ENCODE measurements around the gene BAAT. TPM values are rescaled to one million over a fixed set of nuclear protein-coding genes. Genes with fewer than 3 reads are reported as not detected.

BAAT gene
- total RNA-seq, 2 donors from 2014 or later = not detected

DNA sequence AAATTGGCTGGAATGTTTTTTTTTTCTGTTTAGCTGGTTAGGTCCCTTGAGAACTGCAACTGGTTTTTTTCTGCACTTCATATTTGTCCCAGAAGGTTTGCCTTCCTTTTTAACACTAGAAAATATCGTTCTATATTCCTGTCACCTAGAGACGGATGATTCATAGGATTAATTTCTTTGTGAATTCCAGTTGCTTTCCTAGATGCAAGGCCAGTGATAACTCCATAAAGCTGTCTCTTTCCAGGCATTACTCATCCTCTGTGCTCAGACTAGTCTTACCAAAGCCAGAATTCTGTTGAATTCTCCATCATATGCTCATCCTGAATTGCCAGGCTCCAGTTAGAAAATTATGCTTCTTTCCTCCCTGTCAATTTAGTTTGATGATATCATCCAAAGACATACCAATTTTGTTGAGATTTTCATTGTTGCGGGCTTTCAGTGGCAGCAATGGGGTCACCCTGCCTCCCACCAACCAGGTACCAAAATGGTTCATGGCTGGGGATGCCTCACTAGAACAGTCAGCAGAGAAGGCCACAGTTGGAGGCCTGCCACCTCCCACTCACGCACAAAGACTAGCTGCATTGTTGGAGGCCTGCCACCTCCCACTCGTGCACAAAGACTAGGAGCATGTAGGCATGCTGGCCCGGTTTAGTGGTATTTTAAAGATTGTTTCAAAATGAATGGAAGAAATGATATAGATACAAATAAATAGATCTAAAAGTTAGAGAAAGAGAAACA lies 8.5 kb downstream of the BAAT start:
- peaks cover 0 to 9% of the 10 kb centered on the region in 2 donors for H3K9me3 Mint-ChIP-seq
- peaks cover 0 to 11% of the 10 kb centered on the region in 2 donors for H3K36me3 Mint-ChIP-seq
- no peak for ATAC-seq
- DNase-seq (ENCODE audit: low spot score in 2 of 2) = no peak
- H3K27ac Mint-ChIP-seq = no peak overlapping the region

DNA sequence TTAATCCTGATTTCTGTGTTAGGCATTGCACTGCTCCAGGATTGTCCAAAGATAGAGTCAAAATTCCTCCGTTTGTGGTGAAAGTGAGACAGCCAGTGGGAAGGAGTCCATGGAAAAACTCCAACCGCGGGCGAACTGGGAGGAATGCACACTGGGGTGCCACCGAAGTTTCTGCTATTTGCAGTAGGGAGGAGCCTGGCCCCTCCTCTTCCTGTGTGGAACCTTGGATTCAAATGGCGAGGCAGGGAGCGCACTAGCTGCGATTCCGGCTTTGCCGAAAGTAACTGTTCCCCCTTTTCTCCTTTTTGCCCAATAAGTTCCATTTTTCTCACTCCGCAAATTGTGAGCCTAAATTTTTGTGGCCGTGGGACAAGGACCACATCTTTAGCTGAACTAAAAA lies 9.3 kb downstream of the BAAT start:
- no peak for ATAC-seq
- DNase-seq (ENCODE audit: low spot score in 2 of 2) = no peak
- Mint-ChIP-seq H3K9me3 (peaks cover 0 to 9% of the 10 kb centered on the region in 2 donors), H3K36me3 (peaks cover 0 to 11% of the 10 kb centered on the region in 2 donors), H3K27ac (no peak overlapping the region)

DNA sequence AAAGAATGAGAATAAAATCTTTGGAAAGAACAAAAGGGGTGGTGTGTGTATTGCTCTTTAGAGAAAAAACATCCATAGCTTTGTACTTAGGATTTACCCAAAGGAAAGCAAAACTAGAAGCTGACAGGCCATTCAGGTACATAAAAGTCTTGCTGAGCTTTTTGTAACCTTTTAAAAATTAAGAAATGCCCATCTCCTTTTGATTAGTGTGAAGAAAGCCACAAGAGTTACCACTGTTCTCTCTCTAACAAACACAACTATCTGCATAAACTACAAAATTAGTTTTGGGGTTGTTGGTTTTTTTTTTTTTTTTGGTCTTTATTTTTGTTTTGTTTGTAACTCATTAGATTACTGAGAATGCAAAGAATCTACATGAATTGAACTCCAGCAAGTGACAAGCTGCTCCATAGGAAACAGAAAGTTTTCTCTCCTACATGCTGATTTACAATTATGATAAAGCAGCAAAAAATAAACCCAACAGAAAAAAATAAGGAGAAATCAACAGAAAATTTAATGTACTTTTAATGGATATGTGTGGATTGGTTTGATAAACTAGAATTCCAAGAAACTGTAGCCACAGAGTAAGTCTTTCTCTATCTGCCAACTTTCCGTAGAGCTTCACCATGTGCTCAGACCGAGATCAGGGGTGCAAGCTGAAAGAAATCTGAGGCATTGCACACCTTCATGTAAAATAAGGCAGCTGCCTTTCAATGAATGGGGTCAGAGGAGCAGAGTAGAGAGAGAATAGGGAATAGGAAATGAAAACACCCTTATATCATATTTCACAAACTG lies 12.3 kb downstream of the BAAT start:
- ATAC-seq = no peak
- Mint-ChIP-seq H3K36me3 (peaks cover 0 to under 1% of the 10 kb centered on the region in 2 donors), H3K27ac (no peak overlapping the region), H3K9me3 (peaks cover 0 to 9% of the 10 kb centered on the region in 2 donors)
- no peak for DNase-seq (ENCODE audit: low spot score in 2 of 2)

DNA sequence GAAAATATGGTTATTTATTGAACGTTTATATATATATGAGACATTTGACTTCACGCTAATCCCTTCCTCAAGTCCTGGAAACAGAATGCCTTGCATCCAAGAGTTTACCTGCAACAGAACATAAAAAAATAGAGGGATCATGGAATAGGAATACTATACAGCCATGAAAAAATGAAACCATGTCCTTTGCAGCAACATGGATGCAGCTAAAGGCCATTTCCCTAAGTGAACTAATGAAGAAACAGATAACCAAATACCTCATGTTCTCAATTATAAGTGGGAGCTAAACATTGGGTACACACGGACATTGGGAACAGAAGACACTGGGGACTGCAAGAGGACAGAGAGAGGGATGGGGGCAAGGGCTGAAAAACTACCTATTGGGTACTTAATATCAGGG lies 13.0 kb downstream of the BAAT start:
- H3K27ac Mint-ChIP-seq = no peak overlapping the region
- H3K36me3 Mint-ChIP-seq = no peaks in the 10 kb centered on the region
- DNase-seq (ENCODE audit: low spot score in 2 of 2) (no peak), ATAC-seq (no peak)
- H3K9me3 Mint-ChIP-seq = peaks cover 0 to 9% of the 10 kb centered on the region in 2 donors

DNA sequence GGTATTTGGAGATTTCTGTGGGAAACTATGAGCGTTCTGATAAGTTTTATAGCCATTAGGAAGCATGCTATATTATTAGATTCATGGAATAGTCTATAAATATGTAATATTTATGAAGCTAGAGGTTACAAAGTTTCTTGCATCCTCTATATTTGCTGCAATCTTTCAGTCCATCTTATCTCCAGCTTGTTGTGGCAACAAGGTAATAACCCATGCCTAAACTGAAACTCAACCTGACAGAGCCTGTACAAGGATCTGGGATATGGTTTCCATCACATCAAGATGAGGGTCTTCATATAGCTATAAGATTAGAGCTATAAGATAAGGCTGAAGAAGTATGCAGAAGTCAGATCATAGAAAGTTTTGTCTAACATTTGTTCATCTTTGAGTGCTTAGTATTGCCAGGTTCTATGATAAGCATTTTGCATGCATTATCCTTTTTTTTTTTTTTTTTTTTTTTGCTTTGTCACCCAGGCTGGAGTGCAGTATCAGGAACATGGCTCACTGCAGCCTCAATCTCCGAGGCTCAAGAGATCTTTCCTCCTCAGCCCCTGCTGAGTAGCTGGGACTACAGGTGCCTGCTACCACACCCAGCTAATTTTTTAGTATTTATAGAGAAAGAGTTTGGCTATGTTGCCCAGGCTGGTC lies 14.8 kb downstream of the BAAT start:
- H3K27ac Mint-ChIP-seq = no peak overlapping the region
- peaks cover 0 to 5% of the 10 kb centered on the region in 2 donors for H3K9me3 Mint-ChIP-seq
- ATAC-seq (no peak), DNase-seq (ENCODE audit: low spot score in 2 of 2) (no peak)
- no peaks in the 10 kb centered on the region for H3K36me3 Mint-ChIP-seq

DNA sequence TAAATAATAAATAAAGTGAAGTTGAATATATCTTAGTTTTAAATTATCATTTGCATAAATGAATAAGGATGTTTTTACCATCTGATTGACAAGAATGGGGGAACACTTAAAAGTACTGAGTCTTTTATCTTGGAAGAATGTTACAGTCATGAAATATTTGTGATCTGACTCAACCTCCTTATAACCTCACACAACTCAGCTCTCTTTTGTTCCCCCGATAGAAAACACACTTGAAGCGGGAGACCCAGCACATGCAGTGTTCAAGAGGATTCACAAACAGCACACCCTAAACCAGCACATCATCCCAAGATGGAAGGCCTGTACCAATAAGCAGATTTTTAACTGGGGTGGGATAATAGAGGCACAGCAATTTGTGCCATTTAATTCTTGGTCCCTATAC lies 15.5 kb downstream of the BAAT start:
- no peak for DNase-seq (ENCODE audit: low spot score in 2 of 2)
- H3K9me3 Mint-ChIP-seq = peaks cover 0 to 5% of the 10 kb centered on the region in 2 donors
- ATAC-seq = no peak
- no peaks in the 10 kb centered on the region for H3K36me3 Mint-ChIP-seq
- no peak overlapping the region for H3K27ac Mint-ChIP-seq

DNA sequence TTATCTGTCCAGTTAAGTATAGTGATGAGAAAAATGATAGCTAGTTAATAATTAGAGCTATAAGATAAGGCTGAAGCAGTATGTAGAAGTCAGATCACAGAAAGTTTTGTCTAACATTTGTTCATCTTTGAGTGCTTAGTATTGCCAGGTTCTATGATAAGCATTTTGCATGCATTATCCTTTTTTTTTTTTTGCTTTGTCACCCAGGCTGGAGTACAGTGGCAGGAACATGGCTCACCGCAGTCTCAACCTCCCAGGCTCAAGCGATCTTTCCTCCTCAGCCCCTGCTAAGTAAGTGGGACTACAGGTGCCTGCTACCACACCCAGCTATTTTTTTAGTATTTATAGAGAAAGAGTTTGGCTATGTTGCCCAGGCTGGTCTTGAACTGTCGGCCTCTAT lies 17.5 kb downstream of the BAAT start:
- DNase-seq (ENCODE audit: low spot score in 2 of 2) (no peak), ATAC-seq (no peak)
- peaks cover 0 to 5% of the 10 kb centered on the region in 2 donors for H3K9me3 Mint-ChIP-seq
- H3K36me3 Mint-ChIP-seq = no peaks in the 10 kb centered on the region
- H3K27ac Mint-ChIP-seq = no peak overlapping the region

DNA sequence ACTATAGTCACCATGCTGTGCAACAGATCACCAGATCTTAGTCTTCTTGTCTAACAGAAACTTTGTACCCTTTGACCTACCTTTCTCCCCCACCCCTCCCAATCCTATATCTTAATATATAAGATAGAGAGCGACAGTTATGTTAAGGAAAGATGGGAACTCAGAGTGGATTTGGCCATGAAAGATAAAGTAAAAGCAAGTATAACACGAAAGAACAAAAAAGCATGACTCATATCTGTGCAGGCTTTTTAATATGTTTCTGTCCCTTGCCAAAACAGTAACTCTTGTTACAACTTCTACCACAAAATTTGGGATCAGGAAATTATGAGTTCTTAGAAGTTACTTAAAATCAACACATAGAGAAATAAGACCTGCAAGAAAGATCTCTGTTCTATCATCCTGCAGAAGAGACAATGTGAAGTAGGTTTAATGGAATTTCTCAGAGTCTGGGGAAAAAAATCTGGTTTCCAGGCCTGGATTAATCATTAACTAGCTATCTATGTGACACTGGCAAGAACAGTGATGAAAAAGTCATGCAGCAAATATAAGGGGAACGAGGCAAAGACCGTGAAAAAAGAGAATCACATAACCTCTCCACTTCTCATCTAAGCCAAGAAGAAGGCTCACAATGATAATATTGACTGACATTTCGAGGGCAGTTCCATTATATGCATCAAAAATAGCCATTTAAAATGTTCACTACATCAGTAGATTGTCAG lies 18.6 kb downstream of the BAAT start:
- ATAC-seq (no peak), DNase-seq (ENCODE audit: low spot score in 2 of 2) (no peak)
- Mint-ChIP-seq H3K9me3 (no peaks in the 10 kb centered on the region), H3K36me3 (no peaks in the 10 kb centered on the region), H3K27ac (no peak overlapping the region)

DNA sequence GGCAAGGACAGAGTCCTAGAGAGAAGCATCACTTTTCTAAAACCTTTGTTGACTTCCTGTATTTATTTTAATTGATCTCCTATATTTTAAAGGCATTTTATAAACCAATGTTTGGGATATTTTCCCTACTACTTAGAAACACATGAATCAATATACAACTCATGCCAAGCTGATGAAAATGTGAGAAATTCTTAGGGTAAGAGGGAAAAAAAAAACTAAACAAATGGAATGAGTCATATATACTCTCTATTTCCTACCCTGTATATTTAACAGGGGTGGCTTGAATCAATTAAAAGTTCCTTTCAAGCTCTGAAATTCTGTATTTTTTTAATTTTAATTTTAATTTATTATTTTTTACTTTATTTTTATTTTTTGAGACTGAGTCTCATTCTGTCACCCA lies 19.6 kb downstream of the BAAT start:
- ATAC-seq (no peak), DNase-seq (ENCODE audit: low spot score in 2 of 2) (no peak)
- no peaks in the 10 kb centered on the region for H3K36me3 Mint-ChIP-seq
- no peaks in the 10 kb centered on the region for H3K9me3 Mint-ChIP-seq
- no peak overlapping the region for H3K27ac Mint-ChIP-seq

DNA sequence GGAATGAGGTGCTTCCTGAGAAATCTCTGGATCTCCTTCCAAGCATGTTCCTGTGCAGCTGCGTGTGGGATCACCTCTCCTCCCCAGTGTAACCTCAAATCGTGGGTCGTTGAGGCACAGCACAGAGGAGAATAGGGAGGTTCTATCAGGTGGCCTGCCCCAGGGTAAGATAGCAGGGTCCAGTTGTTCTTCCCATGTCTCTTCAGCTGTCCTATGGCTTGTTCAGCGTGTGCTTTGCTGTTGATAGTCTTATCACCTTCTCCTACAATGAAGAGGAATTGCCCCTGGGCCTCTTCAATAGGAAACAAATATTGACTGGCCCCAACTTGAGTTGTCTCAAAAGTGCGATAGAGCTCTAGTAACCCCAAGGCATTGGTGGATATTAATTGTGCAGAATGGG lies 22.4 kb downstream of the BAAT start:
- ATAC-seq (no peak), DNase-seq (ENCODE audit: low spot score in 2 of 2) (no peak)
- no peaks in the 10 kb centered on the region for H3K36me3 Mint-ChIP-seq
- H3K27ac Mint-ChIP-seq = no peak overlapping the region
- H3K9me3 Mint-ChIP-seq = no peaks in the 10 kb centered on the region

DNA sequence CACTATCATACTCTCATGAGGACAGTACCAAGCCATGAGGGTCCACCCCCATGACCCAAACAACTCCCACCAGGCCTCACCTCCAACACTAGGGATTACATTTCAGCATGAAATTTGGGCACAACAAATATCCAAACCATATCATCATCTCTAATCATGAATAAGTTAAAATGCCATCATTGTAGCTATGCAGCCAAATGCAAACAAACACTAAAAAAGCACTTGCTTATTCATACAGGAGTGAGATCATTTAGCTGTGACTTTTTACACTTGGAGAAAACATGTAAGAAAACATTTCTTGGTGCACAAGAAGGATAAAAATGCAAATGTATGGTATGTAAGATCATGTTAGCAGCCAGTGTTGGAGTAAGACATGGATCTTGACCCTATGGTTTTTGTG lies 24.2 kb downstream of the BAAT start:
- ATAC-seq = no peak
- no peaks in the 10 kb centered on the region for H3K36me3 Mint-ChIP-seq
- H3K27ac Mint-ChIP-seq = no peak overlapping the region
- DNase-seq (ENCODE audit: low spot score in 2 of 2) = no peak
- no peaks in the 10 kb centered on the region for H3K9me3 Mint-ChIP-seq

DNA sequence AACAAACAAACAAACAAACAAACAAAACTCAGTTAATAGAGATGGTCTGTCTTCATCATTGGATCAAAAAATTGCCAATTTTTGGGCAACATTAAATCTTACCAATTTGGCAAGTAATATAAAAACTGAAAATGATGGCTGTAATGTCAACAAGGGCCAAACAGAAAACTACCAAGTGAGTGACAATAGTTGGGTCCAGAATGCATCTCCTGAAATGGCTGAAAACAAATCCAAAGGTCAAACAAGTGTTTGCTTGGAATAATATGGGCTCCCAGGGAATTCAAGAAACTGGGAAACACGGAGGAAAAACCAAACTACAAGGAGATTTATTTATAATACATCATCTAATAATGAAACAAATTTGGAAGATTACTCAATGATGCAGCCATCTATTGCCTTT lies 25.1 kb downstream of the BAAT start:
- ATAC-seq = no peak
- no peak for DNase-seq (ENCODE audit: low spot score in 2 of 2)
- no peaks in the 10 kb centered on the region for H3K9me3 Mint-ChIP-seq
- H3K27ac Mint-ChIP-seq = no peak overlapping the region
- H3K36me3 Mint-ChIP-seq = no peaks in the 10 kb centered on the region

DNA sequence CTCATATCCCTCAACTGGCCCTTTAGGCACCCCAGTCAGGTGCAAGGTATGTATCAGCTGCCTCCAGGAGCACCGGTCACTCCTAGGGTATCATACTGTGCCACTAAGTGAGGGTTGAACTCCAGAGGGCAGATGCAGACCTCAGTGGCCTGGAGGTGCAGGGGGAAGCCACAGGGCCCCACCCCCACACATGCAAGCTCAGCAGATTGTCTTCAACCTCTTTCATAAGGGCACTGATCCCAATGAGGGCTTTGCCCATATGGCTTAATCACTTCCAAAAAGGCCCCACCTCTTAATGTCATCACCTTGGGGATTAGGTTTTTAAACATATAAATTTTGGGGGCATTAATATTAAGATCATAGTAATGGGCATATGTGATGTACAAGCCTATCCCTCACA lies 28.2 kb downstream of the BAAT start:
- Mint-ChIP-seq H3K9me3 (no peaks in the 10 kb centered on the region), H3K27ac (no peak overlapping the region), H3K36me3 (no peaks in the 10 kb centered on the region)
- DNase-seq (ENCODE audit: low spot score in 2 of 2) = no peak
- ATAC-seq = no peak

DNA sequence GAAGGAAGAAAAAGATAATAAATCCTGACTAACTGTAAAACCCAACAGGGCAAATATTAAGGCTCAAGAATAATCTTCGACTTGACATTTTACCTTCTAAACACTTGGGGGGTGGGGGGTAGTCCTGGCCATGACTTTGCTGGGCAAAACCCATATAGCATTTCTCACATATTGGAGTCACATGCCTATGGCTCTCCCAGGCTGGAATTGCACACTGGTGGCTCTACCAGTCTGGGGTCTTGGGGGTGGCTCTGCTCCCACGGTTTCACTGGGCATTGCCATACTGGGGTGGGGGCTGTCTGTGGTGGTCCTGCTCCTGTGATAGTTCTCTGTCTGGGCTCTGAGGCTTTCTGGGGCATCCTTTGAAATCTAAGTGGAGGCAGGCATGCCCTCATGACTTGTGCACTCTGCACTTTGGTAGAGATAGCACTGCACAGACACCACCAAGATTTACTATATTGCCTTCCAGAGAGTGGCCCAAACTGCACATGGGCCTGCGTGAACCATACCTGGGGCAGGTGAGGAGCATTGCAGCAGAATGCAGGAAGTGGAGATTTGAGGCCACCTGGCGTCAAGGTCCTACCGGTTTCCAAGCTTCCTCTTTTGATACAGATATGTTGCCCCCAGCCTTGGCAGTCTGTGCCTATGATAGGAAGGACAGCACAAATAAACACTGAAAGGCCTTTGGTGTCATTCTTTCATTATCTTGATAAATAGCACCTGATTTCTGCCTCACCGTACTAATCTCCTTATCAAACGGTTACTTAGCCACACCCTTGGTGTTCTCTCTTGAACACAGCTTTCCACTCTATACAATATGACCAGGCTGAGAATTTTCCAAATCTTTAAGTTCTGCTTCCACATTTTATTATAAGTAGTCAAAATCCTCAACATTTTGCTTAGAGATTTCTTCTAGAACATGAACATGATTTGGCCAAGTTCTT lies 29.8 kb downstream of the BAAT start:
- ATAC-seq (no peak), DNase-seq (ENCODE audit: low spot score in 2 of 2) (no peak)
- Mint-ChIP-seq H3K36me3 (no peaks in the 10 kb centered on the region), H3K27ac (no peak overlapping the region), H3K9me3 (no peaks in the 10 kb centered on the region)

DNA sequence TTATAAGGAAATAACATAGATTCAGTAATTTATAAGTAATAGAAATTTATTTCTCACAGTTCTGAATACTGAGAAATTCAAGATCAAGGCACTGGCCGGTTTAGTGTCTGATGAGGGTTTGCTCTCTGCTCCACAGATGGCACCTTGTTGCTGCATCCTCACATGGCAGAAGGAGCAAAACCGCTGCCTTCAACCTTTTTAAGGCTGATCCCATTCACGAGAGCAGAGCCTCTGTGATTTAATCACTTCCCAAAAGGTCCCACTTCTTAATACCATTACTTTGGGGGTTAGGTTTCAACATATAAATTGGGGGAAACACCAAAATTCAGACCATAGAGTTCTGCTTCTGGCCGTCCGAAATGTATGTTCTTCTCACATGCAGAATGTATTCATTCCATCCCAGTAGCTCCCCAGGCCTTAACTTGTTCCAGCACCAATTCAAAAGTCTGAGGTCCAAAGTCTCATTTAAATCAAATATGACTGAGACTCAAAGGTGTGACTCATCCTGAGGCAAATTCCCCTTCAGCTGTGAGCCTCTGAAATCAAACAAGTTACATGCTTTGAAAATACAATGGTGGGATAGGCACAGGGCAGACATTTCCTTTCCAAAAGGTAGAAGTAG lies 30.6 kb downstream of the BAAT start:
- H3K27ac Mint-ChIP-seq = no peak overlapping the region
- DNase-seq (ENCODE audit: low spot score in 2 of 2) = no peak
- no peaks in the 10 kb centered on the region for H3K36me3 Mint-ChIP-seq
- ATAC-seq = no peak
- no peaks in the 10 kb centered on the region for H3K9me3 Mint-ChIP-seq

DNA sequence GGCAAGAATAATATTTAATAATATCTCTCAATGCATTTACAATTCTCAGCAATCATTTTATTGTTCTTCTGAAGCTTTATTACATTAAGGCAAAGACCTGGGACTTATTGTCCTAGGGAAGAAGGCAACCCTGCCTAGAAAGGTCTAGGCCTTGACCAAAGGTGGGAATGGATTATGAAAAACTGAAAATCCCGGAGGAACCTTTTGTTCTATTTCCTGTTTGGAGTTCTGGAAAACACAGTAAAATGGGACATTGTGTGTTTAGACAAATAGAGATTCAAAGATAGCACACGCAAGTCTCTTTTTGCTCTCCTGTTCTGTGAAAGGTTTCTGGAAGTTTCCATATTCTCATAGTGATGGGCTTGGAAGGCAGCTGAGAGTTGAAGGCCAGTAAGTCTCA lies 31.1 kb downstream of the BAAT start:
- ATAC-seq (no peak), DNase-seq (ENCODE audit: low spot score in 2 of 2) (no peak)
- no peaks in the 10 kb centered on the region for H3K36me3 Mint-ChIP-seq
- H3K27ac Mint-ChIP-seq = no peak overlapping the region
- no peaks in the 10 kb centered on the region for H3K9me3 Mint-ChIP-seq
